ENCODE results near the gene ONECUT2.

DNA sequence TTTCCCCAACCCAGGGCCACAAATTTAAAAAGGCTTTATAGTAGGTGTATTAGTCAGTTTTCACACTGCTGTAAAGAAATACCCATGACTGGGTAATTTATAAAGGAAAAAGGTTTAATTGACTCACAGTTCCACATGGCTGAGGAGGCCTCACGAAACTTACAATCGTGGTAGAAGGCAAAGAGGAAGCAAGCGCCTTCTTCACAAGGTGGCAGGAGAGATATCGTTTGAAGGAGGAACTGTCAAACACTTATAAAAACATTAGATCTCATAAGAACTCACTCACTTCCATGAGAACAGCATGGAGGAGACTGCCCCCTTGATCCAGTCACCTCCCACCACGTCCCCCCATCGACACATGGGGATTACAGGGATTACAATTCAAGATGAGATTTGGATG is 80.9 kb downstream of the ONECUT2 start:
- TF ChIP-seq POLR2A (IDR thresholded peaks at IDR 0.05; ENCODE audit: low read length): no peak
- TF ChIP-seq GATA1 (IDR thresholded peaks at IDR 0.05; ENCODE audit: low read depth, low read length): no peak

All from erythroblast (primary cell).